NCI-H460 (cell line): ENCODE results near the gene PSD. TPM values are rescaled to one million over a fixed set of nuclear protein-coding genes. Genes with fewer than 3 reads are reported as not detected.

Experiments
- DNase-seq: peaks from one replicate; pipeline ENCODE4 v3.0.0-alpha.2; 2016; ENCODE audit warnings: low read depth; ENCODE audit errors: extremely low read depth
- total RNA-seq: library from RNA; depleted of rRNA; stranded (reverse); fragments of >200 nt; shearing (Covaris generic); gene quantifications from 2 replicates; pipeline ENCODE4 v1.2.3, GENCODE V29; 2014

The PSD gene
- total RNA-seq, 1 experiment from 2014 or later = 0.32 TPM

- no peak for DNase-seq
These were observed 3.4 kb upstream of the PSD start for GRCh38 chr10:102421757-102422512.

GRCh38 chr10:102421507-102421756 is 2.8 kb upstream of the PSD start:
- no peak for DNase-seq

DNA sequence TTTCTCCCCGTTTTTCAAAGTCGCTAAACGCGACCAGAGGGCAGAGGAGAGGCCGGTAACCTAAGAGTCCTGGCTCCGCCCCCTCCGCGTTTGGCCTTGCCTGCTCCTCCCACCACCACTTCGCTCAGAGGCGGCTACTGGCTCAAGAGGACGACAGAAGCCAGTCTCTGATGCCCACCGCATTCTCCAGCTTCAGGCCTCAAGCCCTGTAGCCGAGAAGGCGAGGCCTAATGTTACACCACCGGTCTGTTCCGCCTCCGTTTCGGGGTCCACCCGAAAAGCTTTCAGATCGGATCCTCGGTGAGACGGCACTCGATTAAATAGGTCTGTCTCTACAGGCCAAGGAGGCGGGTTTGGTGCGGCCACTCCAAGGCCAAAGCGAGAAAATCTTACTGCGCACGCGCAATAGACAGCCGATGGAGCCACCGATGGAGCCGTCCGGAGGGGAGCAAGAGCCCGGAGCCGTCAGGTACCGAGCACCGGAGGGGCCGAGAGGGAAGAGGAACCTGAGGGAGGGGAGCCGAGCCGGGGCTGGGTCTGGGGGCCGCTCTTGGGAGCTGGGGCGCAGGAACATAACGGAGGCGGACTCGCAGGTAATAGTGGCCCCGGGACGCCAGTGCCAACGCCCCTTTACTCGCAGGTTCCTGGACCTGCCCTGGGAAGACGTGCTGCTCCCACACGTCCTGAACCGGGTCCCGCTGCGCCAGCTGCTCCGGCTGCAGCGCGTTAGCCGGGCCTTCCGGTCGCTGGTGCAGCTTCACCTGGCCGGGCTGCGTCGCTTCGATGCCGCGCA is 2.3 kb upstream of the PSD start, which contains the start of gene FBXL15:
Gene FBXL15, plus strand, starts transcription at position 123 of the 793 bp plus-strand sequence. Its CDS starts 294 bp downstream, at position 417.
- peak; percentile 98 for DNase-seq

GRCh38 chr10:102420181-102420713 is 1.7 kb upstream of the PSD start:
- DNase-seq = no peak

DNA sequence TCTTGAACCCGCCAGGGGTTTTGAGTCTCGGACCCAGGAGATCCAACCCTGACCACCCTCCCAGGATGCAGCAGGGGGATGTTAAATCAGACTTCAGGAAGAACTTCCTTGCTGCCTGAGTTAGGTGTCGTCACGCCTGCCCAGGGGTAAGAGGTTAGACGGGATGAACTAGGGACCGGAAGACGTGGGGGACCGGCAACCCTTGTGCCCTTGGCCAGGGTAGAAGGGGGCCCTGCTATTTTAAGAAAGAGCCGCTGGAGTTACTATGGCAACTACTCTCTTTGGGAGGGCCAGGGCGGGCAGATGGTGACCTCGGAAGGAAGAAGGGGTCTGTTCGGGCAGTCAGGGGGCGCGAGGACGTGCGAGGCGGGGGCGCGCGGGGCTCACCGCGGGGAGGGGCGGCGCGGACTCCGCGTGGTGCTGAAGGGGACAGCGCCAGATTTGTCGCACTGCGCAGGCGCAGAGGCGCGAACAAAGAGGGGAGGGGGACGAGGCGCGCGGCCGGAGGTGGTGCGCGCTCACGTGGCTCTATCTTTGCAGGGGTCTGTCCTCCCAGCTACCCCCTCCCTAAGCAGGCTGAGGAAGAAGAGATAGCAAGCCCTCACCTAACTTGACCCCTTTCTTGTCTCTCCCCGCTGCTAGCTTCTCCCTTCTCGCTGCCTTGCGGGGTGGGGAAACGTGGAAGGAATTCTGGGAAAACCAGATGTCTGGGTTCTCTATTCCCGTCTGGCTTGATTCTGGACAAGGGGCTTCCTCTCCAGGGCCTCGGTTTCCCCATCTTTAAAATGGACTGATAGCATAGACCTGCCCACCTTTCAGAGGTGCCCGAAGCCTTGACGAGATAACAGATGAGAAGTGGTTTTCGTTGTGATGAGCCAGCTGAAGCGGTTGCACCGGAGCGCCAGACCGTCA is 940 bp upstream of the PSD start:
- peak; percentile 48 for DNase-seq

- DNase-seq = no peak
These were observed 1.9 kb downstream of the PSD start for GRCh38 chr10:102416695-102417094.

DNA sequence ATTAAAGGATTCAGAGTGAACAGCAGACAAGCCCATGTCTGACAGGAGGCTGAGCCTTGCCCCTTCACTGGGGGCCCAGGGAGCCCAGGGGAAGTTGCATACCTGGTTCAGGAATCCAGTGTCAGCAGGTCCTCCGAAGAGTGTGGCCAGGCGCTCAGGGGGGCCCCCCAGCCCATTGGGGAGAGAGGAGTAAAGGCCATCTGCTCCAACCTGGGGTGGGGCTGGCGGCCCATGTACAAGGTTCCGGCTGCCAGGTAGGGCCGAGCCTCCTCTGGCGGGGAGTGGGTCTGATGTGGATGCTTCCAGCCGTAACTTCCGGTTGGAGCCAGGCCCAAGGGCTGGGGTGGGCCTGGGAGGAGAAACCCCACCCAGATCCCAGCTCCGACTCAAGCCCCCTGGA is 2.3 kb downstream of the PSD start:
- DNase-seq = no peak

DNA sequence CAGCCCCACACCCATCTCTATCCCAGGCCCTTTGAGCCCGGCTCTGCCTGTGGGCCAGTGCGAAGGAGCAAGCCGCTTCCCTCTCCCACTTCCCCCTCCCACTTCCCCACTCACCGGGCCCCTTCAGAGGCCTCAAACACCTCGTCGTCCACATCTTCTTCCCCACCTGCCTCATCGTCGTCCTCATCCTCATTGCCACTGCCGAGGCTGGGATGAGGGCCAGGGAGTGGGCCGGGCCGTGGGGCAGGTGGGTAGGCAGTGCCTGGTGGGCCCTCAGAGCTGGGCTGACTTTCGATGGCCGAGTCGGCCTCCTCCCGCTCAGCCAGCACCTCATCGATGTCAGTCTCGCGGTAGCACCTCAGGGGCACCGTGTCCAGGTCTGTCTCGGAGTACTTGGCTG is 3.8 kb downstream of the PSD start:
- no peak for DNase-seq

GRCh38 chr10:102413806-102414561 is 4.6 kb downstream of the PSD start:
- DNase-seq = no peak

GRCh38 chr10:102413053-102413705 is 5.4 kb downstream of the PSD start:
- DNase-seq = no peak

DNA sequence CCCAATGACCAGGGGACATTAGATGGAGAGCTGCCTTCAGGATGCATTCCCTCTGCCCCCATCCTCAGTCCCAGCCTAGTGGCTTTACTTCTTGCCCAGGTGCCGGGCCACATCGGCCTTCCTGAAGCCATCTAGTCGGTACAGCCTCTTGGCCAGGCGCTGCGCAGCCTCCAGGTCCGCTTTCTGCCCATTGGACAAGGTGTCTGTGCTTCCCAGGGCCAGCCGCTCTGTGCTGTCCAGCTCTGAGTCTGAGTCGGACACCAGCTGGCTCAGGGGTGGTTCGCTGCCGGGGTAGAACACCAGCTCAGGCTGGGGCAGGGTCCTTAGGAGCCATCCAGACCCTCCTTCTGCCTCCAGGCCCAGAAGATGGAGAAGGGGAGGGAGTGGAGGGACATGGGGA is 6.3 kb downstream of the PSD start:
- DNase-seq = no peak

- DNase-seq = no peak
These were observed 7.0 kb downstream of the PSD start for GRCh38 chr10:102411341-102412255.

- DNase-seq = no peak
These were observed 8.0 kb downstream of the PSD start for GRCh38 chr10:102410429-102411073.

DNA sequence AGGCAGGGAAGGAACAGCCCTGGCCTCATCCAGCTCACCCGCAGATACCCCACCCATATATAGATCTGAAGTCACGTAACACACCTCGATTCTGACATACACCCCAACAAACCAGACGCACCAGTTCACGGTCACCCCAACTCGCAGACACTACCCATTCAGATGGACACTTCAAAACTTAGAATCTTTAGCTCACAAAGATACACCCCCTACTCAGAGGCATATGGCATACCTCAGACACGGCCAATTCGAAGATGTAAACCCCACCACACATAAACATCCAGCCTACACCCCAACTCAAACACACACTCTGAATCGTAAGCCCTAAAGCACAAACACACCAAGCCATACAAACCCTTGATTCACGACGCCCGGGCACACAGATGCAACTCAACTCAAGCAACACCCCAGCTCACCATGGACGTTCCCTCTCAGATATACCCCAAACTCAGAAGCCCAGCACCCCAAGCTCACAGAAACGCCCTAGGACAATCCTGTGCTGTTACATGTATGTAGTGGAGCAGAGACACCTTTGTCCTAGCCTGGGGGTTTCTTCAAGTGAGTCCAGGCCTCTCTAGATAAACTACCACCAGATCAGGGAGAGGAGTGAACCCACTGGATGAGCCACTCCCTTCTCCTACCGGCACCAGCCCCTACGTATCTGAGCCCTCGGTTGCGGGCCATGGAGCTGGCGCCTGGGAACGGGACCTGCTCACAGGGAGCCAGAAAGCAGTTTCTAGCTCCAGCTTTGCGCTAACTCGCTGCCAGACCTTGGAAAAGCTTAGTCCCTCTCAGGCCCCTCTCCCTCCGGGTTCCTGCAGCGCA is 8.8 kb downstream of the PSD start:
- DNase-seq = no peak

GRCh38 chr10:102408728-102409603 is 9.6 kb downstream of the PSD start:
- DNase-seq = no peak

- DNase-seq = no peak
These were observed 10.4 kb downstream of the PSD start for GRCh38 chr10:102408131-102408727.
